H1 (cell line): Measurements from ENCODE around the gene ARHGAP15. TPM values are rescaled to one million over a fixed set of nuclear protein-coding genes. Genes with fewer than 3 reads are reported as not detected.

ENCODE experiments used
- CTCF ChIA-PET: fragments of 300-600 bp; sonication (Branson Sonifier 250); formaldehyde crosslinking; loops from one replicate; lab custom pipeline; 2021; ENCODE audit not compliant: partially characterized antibody; lab: Charles Lee
- POLR2A ChIA-PET: fragments of 300-600 bp; sonication (Branson Sonifier 250); formaldehyde crosslinking; loops from one replicate; lab custom pipeline; 2021; ENCODE audit warnings: inconsistent platforms; ENCODE audit not compliant: partially characterized antibody; lab: Charles Lee
- DNase-seq, 2 experiments: peaks; one replicate each; pipeline versions ENCODE4 v3.0.0 to v3.0.0-alpha.2; 2010 to 2022; ENCODE audit warnings: low spot score in 2 of 2, low read depth in 1 of 2, mixed read lengths in 1 of 2
- FAIRE-seq: peaks from 2 replicates; lab custom pipeline; 2011; peaks lifted over from hg19 to GRCh38; lab: Jason Lieb, UNC
- H2AFZ ChIP-seq: 2 replicates; pipeline ENCODE4 v1.8.1; 2012; ENCODE audit warnings: low read length, inconsistent platforms
- H2AK5ac ChIP-seq: 2 replicates; pipeline ENCODE4 v1.6.1; 2013; ENCODE audit warnings: low read depth, low read length
- H2BK120ac ChIP-seq: replicated peaks from 2 replicates; pipeline ENCODE3; 2013; ENCODE audit warnings: low read depth, low read length, inconsistent platforms
- H2BK12ac ChIP-seq: 2 replicates; pipeline ENCODE4 v1.6.1; 2013; ENCODE audit warnings: low read depth, low read length
- H2BK15ac ChIP-seq: 2 replicates; pipeline ENCODE4 v1.6.1; 2013; ENCODE audit warnings: low read length
- H2BK20ac ChIP-seq: 2 replicates; pipeline ENCODE4 v1.6.1; 2013; ENCODE audit warnings: low read length
- H2BK5ac ChIP-seq: 2 replicates; pipeline ENCODE4 v1.6.1; 2013; ENCODE audit warnings: low read depth, low read length
- H3K14ac ChIP-seq: 2 replicates; pipeline ENCODE4 v1.6.1; 2013; ENCODE audit warnings: inconsistent platforms; ENCODE audit not compliant: insufficient read length
- H3K18ac ChIP-seq: 2 replicates; pipeline ENCODE4 v1.6.1; 2013; ENCODE audit warnings: low read length; ENCODE audit errors: extremely low read depth
- H3K23ac ChIP-seq: 2 replicates; pipeline ENCODE4 v1.6.1; 2013; ENCODE audit warnings: inconsistent platforms; ENCODE audit not compliant: insufficient read length
- H3K23me2 ChIP-seq: 2 replicates; pipeline ENCODE4 v1.6.1; 2013; ENCODE audit warnings: low read depth, low read length
- H3K27ac ChIP-seq: 2 replicates; pipeline ENCODE4 v1.6.1; 2011; ENCODE audit warnings: low read depth, low read length, inconsistent platforms
- H3K27me3 ChIP-seq, 4 experiments: replicated peaks in 1 of 4; 1 replicate in 1 of 4; 2 replicates in 3 of 4; pipeline versions ENCODE4 v1.6.1 to v1.8.1; 2011 to 2013; ENCODE audit warnings: low read length in 3 of 4, mild to moderate bottlenecking in 3 of 4, inconsistent platforms in 2 of 4, mixed read lengths in 2 of 4, moderate library complexity in 1 of 4; ENCODE audit not compliant: control insufficient read depth in 3 of 4, insufficient read depth in 3 of 4; ENCODE audit errors: extremely low read depth in 1 of 4
- H3K36me3 ChIP-seq, 4 experiments: 2 replicates each; pipeline versions ENCODE4 v1.6.1 to v1.8.1; 2011 to 2013; ENCODE audit warnings: mild to moderate bottlenecking in 4 of 4, low read length in 3 of 4, moderate library complexity in 2 of 4, control low read depth in 1 of 4, inconsistent platforms in 1 of 4; ENCODE audit not compliant: insufficient read depth in 4 of 4, control insufficient read depth in 2 of 4
- H3K4ac ChIP-seq: replicated peaks from 2 replicates; pipeline ENCODE3; 2013; ENCODE audit warnings: low read length, low read depth, mixed read lengths, inconsistent platforms; ENCODE audit not compliant: insufficient read length
- H3K4me1 ChIP-seq, 4 experiments: replicated peaks in 1 of 4; 1 replicate in 1 of 4; 2 replicates in 3 of 4; pipeline versions ENCODE4 v1.6.1 to v1.8.1; 2011 to 2013; ENCODE audit warnings: low read length in 3 of 4, inconsistent platforms in 2 of 4, mixed read lengths in 1 of 4; ENCODE audit not compliant: insufficient read depth in 4 of 4, control insufficient read depth in 3 of 4
- H3K4me2 ChIP-seq, 2 experiments: 2 replicates each; pipeline versions ENCODE4 v1.6.1 to v1.8.1; 2011 to 2013; ENCODE audit warnings: low read depth in 2 of 2, low read length in 2 of 2, control low read depth in 1 of 2, inconsistent platforms in 1 of 2, mild to moderate bottlenecking in 1 of 2; ENCODE audit not compliant: insufficient read depth in 1 of 2
- H3K4me3 ChIP-seq, 4 experiments: fragments of 200-600, 300-600 bp in 1 of 4; sonication (generic), shearing (Covaris generic), sonication (Bioruptor Twin) in 1 of 4; 2 replicates each; pipeline versions ENCODE4 v1.5.1 to v1.8.1; 2011 to 2016; ENCODE audit warnings: low read length in 4 of 4, low read depth in 3 of 4, control low read depth in 2 of 4, inconsistent platforms in 2 of 4, mild to moderate bottlenecking in 2 of 4, mixed read lengths in 1 of 4, moderate library complexity in 1 of 4; ENCODE audit not compliant: insufficient read depth in 2 of 4; ENCODE audit errors: extremely low read depth in 1 of 4
- H3K56ac ChIP-seq: replicated peaks from 2 replicates; pipeline ENCODE3; 2013; ENCODE audit warnings: low read depth, mild to moderate bottlenecking, mixed read lengths, low read length, inconsistent platforms; ENCODE audit not compliant: insufficient read length
- H3K79me1 ChIP-seq: 2 replicates; pipeline ENCODE4 v1.6.1; 2013; ENCODE audit warnings: low read depth, low read length, control low read depth
- H3K79me2 ChIP-seq, 2 experiments: 2 replicates each; pipeline versions ENCODE4 v1.6.1 to v1.8.1; 2012 to 2013; ENCODE audit warnings: low read length in 2 of 2, mild to moderate bottlenecking in 2 of 2, inconsistent platforms in 1 of 2; ENCODE audit not compliant: insufficient read depth in 2 of 2, control insufficient read depth in 1 of 2
- H3K9ac ChIP-seq, 4 experiments: replicated peaks in 1 of 4; 1 replicate in 1 of 4; 2 replicates in 3 of 4; pipeline versions ENCODE4 v1.6.1 to v1.8.1; 2011 to 2013; ENCODE audit warnings: low read depth in 3 of 4, low read length in 3 of 4, control low read depth in 2 of 4, mild to moderate bottlenecking in 2 of 4, moderate library complexity in 2 of 4, inconsistent platforms in 1 of 4; ENCODE audit errors: extremely low read depth in 1 of 4
- H3K9me3 ChIP-seq, 2 experiments: 2 replicates each; pipeline versions ENCODE4 v1.6.1 to v1.8.1; 2012 to 2013; ENCODE audit warnings: mild to moderate bottlenecking in 2 of 2, moderate library complexity in 2 of 2, control low read depth in 1 of 2, inconsistent platforms in 1 of 2, low read depth in 1 of 2, low read length in 1 of 2, mixed read lengths in 1 of 2; ENCODE audit not compliant: insufficient read depth in 2 of 2
- H4K20me1 ChIP-seq, 2 experiments: replicated peaks in 1 of 2; 2 replicates each; pipeline versions ENCODE3 to v1.8.1; 2011 to 2013; ENCODE audit warnings: inconsistent platforms in 2 of 2, low read length in 2 of 2, mild to moderate bottlenecking in 1 of 2; ENCODE audit not compliant: insufficient read depth in 2 of 2, control insufficient read depth in 1 of 2
- H4K5ac ChIP-seq: 2 replicates; pipeline ENCODE4 v1.6.1; 2013; ENCODE audit warnings: low read length, low read depth, mixed read lengths, inconsistent platforms; ENCODE audit not compliant: insufficient read length
- H4K8ac ChIP-seq: 2 replicates; pipeline ENCODE4 v1.8.0; 2013; ENCODE audit warnings: mild to moderate bottlenecking, moderate library complexity, low read length, inconsistent platforms; ENCODE audit not compliant: insufficient read depth; ENCODE audit errors: extremely low read depth
- H4K91ac ChIP-seq: replicated peaks from 2 replicates; pipeline ENCODE3; 2013; ENCODE audit warnings: low read length, mixed read lengths, inconsistent platforms; ENCODE audit not compliant: insufficient read length
- BACH1 ChIP-seq: IDR thresholded peaks from 2 replicates; pipeline ENCODE4 v1.6.1; 2012; ENCODE audit warnings: low read length, improper control_type of control experiment
- BRCA1 ChIP-seq: IDR thresholded peaks from 2 replicates; pipeline ENCODE4 v1.6.1; 2012; ENCODE audit warnings: low read depth, low read length, improper control_type of control experiment
- CHD2 ChIP-seq: IDR thresholded peaks from 2 replicates; pipeline ENCODE4 v1.6.1; 2012; ENCODE audit warnings: low read length, improper control_type of control experiment
- CREB1 ChIP-seq: IDR thresholded peaks from 2 replicates; pipeline ENCODE4 v1.6.1; 2012; ENCODE audit warnings: inconsistent platforms
- FOSL1 ChIP-seq: IDR thresholded peaks from 2 replicates; pipeline ENCODE4 v1.6.1; 2011; ENCODE audit warnings: mild to moderate bottlenecking, low read depth, low read length, moderate library complexity; ENCODE audit not compliant: insufficient read depth
- NANOG ChIP-seq: IDR thresholded peaks from 2 replicates; pipeline ENCODE4 v1.6.1; 2011; ENCODE audit warnings: low read length, low read depth, mild to moderate bottlenecking, inconsistent platforms; ENCODE audit not compliant: insufficient read depth, poor library complexity, severe bottlenecking
- SAP30 ChIP-seq: fragments of 300-600 bp; sonication (generic); IDR thresholded peaks from 2 replicates; pipeline ENCODE4 v1.7.1; 2012; ENCODE audit warnings: low read length, moderate library complexity, mild to moderate bottlenecking, inconsistent platforms; ENCODE audit not compliant: insufficient read depth, insufficient replicate concordance
- SIX5 ChIP-seq: IDR thresholded peaks from 2 replicates; pipeline ENCODE4 v1.6.1; 2011; ENCODE audit warnings: mild to moderate bottlenecking, low read depth, low read length
- SP1 ChIP-seq: IDR thresholded peaks from 2 replicates; pipeline ENCODE4 v1.6.1; 2011; ENCODE audit warnings: low read depth, low read length
- SRF ChIP-seq: IDR thresholded peaks from 2 replicates; pipeline ENCODE4 v1.6.1; 2011; ENCODE audit warnings: mild to moderate bottlenecking, low read depth, low read length, moderate library complexity
- TAF7 ChIP-seq: optimal IDR thresholded peaks from 2 replicates; pipeline ENCODE3; 2011; ENCODE audit warnings: low read depth, mild to moderate bottlenecking, inconsistent platforms, low read length, moderate library complexity, borderline replicate concordance
- WGBS, 2 experiments: shearing (Covaris generic) in 1 of 2; methylation state at CpG; one replicate each; pipeline versions ENCODE4 v1.1.6 to v1.1.7; 2013 to 2015; ENCODE audit warnings: low lambda C conversion rate in 2 of 2, mixed read lengths in 2 of 2, inconsistent platforms in 1 of 2, low coverage in 1 of 2, missing lambda C conversion rate in 1 of 2; ENCODE audit not compliant: insufficient replicate concordance in 2 of 2, insufficient coverage in 1 of 2, insufficient read length in 1 of 2; ENCODE audit errors: extremely low coverage in 1 of 2, missing lambda C conversion rate in 1 of 2; 5-methylcytosine and 5-hydroxymethylcytosine counted together
- polyA plus RNA-seq, 7 experiments: library from polyadenylated mRNA; depleted of rRNA in 3 of 7; stranded (reverse) in 5 of 7; unstranded in 2 of 7; fragments of >200 nt in 5 of 7; fragments of 200-250 nt in 2 of 7; gene quantifications; 1 replicate in 5 of 7; 2 replicates in 1 of 7; 4 replicates in 1 of 7; pipeline versions ENCODE4 v1.2.1 to v1.2.3, GENCODE V29; 2011 to 2013; ENCODE audit warnings: missing spikeins in 2 of 7, mixed read lengths in 2 of 7
- total RNA-seq: library from RNA; stranded (reverse); fragmentation: NEBNext Ultra II Directional; extraction: Animal tissue kit (Norgen Biotek cat#: 25700); gene quantifications from 2 replicates; pipeline ENCODE4 v1.2.1, GENCODE V29; 2021

Gene ARHGAP15
- total and polyA plus RNA-seq, 2 of the 8 experiments (the other 6 are each of a cell fraction or from before 2014, with no cell fraction given), result not detected

- H3K4me3 ChIP-seq, result no peak overlapping the region
- H3K27me3 ChIP-seq, result no peaks in the 10 kb centered on the region
- H2BK120ac ChIP-seq, result peak overlapping the region; percentile 50
- no peak overlapping the region for H3K23ac ChIP-seq
- H3K36me3 ChIP-seq, result no peaks in the 10 kb centered on the region
- peak overlapping the region; percentile 63 for H2BK20ac ChIP-seq
- no peak overlapping the region for H2BK15ac ChIP-seq
- ChIA-PET POLR2A (no interaction called here), CTCF (no interaction called here)
- no peaks in the 10 kb centered on the region for H3K23me2 ChIP-seq
- no peak overlapping the region for H3K27ac ChIP-seq
- no peak overlapping the region for H3K4ac ChIP-seq
- no peaks in the 10 kb centered on the region for H3K79me2 ChIP-seq
- peaks cover 2 to 33% (median 12%) of the 10 kb centered on the region in 4 experiments; a peak in 6 of 7 replicates for H3K4me1 ChIP-seq
- peak; percentile 71 for FAIRE-seq
- H2AFZ ChIP-seq, result no peak overlapping the region
- H4K8ac ChIP-seq, result no peak overlapping the region
- H3K9me3 ChIP-seq, result no peaks in the 10 kb centered on the region
- no peak overlapping the region; the same call in 1 of the 2 replicates for H2BK5ac ChIP-seq
- WGBS, 2 experiments, result 83% methylated on average over 3 of the region's 3 CpGs; no CpG with 5 or more reads in 1 of the 2 experiments
- no peak overlapping the region for H2BK12ac ChIP-seq
- TF ChIP-seq SP1, result no peak
- no peak for TF ChIP-seq CHD2
- TF ChIP-seq NANOG, result no peak
- TF ChIP-seq SAP30, result no peak
- TF ChIP-seq SRF, result no peak
- TF ChIP-seq TAF7, result no peak
- TF ChIP-seq BACH1, result no peak
- no peak for TF ChIP-seq CREB1
- no peak for TF ChIP-seq SIX5
- TF ChIP-seq FOSL1, result no peak
- TF ChIP-seq BRCA1, result no peak
- TF ChIP-seq, all 59 proteins: peak for 0
- no peak overlapping the region for H2AK5ac ChIP-seq
- H3K18ac ChIP-seq, result peak overlapping the region; percentile 36; the same call in 1 of the 2 replicates
- no peaks in the 10 kb centered on the region for H4K20me1 ChIP-seq
- H3K9ac ChIP-seq, result no peak overlapping the region
- no peak overlapping the region for H3K14ac ChIP-seq
- no peaks in the 10 kb centered on the region for H3K79me1 ChIP-seq
- peak overlapping the region; percentile 75 for H4K5ac ChIP-seq
- H3K4me2 ChIP-seq, result no peak overlapping the region
- H4K91ac ChIP-seq, result no peak overlapping the region
- H3K56ac ChIP-seq, result no peak overlapping the region
- no peak for DNase-seq
Observed at GRCh38 chr2:143758629-143759330, 629.6 kb downstream of the ARHGAP15 start.
